ENCODE measurements around the gene KPTN.

The KPTN gene

GRCh38 chr19:47432091-47432490 lies 51.9 kb downstream of the KPTN start:
- no peak for DNase-seq

GRCh38 chr19:47430041-47430802 lies 53.8 kb downstream of the KPTN start:
- DNase-seq = no peak

- DNase-seq = no peak
Observed at GRCh38 chr19:47429140-47429793, 54.8 kb downstream of the KPTN start.

GRCh38 chr19:47428177-47428894 lies 55.7 kb downstream of the KPTN start:
- peak; percentile 81 to 83 for DNase-seq

- peak; percentile 76 to 78 for DNase-seq
Observed at GRCh38 chr19:47427241-47428176, 56.5 kb downstream of the KPTN start.
